NCI-H774 (cell line): ENCODE measurements around the gene PAXX.
A peak's percentile ranks its signal among the peaks of the same experiment; 100 is the strongest.
"Not testable (repeated sequence)": the region's sequence is repeated elsewhere in the genome, so short reads cannot be mapped to it uniquely, and the experiment has no call there.

ENCODE experiments used
- DNase-seq: peaks from one replicate; lab custom pipeline; 2025; lab: John Stamatoyannopoulos, UW

PAXX gene

DNA sequence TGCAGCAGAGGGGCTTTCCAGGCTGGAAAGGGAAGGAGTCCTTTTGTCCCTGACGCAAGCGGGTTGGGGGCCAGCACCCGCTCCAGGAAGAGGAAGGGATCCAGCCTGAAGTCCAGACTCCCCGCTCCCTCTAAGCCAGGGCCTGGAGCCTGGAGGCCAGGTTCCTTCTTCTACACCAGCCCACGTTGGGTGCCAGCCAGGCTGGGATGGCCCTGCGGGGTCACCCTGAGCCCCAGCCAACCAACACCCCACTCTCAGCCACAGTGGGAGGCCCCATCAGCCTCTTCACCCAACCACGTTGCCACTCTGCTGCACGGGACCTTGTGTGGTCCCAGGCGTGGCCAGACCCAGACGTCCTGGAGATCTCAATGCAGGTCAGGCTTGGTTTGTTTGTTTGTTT, 40.6 kb downstream of the PAXX start:
- DNase-seq: no peak

GRCh38 chr9:137033481-137033880, 41.3 kb downstream of the PAXX start:
- not testable (repeated sequence) for DNase-seq

GRCh38 chr9:137034039-137034708, 42.0 kb downstream of the PAXX start:
- no peak for DNase-seq

- peak; percentile 87 for DNase-seq
These were observed 42.7 kb downstream of the PAXX start for GRCh38 chr9:137034709-137035506.

DNA sequence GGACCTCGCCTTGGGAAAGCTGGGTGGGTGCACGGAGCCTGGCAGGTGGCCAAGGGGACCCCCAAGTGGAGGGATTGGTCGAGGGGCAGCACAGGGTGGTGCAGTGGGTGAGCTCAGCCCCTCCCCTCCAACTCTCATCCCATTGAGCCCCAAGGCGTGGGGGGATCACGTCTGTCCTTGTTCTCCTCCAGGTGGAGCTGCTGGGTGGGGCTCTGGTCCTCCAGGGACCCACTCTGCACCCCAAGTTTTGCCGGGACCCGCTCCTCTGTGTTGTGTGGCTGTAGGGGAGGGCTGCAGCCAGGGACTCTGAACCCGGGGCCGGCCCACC, 43.2 kb downstream of the PAXX start:
- no peak for DNase-seq

DNA sequence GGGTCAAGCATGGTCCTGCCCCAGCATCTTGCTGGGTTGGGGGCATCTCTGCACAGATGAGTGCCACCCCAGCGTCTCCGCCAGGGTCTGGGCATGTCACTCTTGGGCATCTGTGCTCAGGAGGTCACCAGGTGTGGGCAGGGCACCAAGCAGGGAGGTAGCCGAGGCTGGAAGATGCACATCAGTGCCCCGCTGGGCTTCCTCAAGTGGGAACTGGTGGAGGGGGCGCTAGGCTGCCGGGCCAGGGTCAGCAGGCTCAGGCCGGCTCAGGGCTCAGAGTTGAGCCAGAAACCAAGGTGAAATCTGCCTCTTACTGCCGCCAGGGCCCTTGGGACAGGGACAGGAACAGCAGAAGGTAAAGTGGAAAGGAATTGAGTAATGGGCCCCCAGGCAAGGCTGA, 43.7 kb downstream of the PAXX start:
- DNase-seq: no peak

- no peak for DNase-seq
These were observed 44.8 kb downstream of the PAXX start for GRCh38 chr9:137037035-137037434.

DNA sequence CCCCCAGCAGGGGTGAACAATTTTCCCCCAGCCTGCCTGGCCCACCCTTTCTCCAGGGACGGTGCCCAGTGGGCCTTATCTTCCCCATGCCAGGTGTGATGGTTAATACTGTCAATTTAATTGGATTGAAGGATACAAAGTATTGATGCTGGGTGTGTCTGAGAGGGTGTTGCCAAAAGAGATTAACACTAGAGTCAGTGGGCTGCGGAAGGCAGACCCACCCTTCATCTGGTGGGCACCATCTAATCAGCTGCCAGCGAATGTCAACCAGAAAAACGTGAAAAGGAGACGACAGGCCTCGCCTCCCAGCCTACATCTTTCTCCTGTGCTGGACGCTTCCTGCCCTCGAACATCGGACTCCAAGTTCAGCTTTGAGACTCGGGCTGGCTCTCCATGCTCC, 45.3 kb downstream of the PAXX start:
- DNase-seq: no peak

GRCh38 chr9:137038916-137039315, 46.7 kb downstream of the PAXX start:
- no peak for DNase-seq

- DNase-seq: no peak
These were observed 47.6 kb downstream of the PAXX start for GRCh38 chr9:137039611-137040366.

DNA sequence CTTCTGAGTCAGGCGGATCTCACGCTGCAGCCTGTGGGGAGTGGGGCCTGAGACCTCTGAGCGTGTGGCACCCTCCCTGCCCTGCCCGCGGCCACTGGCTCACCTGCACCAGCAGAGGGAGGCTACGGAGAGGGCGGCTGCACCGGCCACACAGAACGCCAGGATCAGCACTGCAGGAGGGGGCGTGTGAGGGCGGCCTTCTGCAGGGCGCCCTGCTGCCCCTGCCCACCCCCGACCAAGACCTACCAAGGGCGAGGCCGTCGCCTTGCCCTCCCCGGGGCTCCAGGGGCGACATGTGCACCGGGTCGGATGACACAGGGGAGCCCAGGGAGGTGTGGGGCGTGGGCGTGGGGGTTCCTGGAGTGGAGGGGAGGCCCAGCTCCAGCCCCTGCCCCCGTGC, 48.3 kb downstream of the PAXX start:
- DNase-seq: no peak

DNA sequence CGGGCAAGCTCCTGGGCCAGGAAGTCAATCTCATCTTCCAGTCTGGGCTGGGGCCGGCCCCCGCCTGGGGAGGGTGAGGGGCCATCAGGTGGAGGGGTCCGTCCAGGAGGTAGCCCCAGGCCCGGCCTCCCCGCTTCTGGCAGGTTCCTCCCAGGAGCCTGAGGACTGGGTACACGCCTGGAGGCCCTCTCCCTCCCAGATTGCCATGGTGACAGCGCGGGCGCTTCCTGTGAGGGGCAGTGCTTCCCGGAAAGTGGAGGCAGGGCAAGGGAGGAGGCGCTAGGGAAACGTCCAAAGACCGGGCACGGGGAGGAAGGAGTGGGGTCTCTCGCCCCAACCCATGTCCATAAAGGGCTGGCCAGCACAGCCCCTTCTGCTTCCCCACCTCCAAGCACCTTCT, 48.9 kb downstream of the PAXX start:
- DNase-seq: no peak

- no peak for DNase-seq
These were observed 50.8 kb downstream of the PAXX start for GRCh38 chr9:137042751-137043727.
